Neuronal stem cell (in vitro differentiated cells): ENCODE measurements around the gene INKA2.

Experiments used
- DNase-seq: peaks from one replicate; pipeline ENCODE4 v3.0.0-alpha.2; 2013; ENCODE audit warnings: low spot score
- H2AFZ ChIP-seq: one replicate; pipeline ENCODE4 v1.6.1; 2013; ENCODE audit warnings: mild to moderate bottlenecking, low read length, inconsistent platforms
- H2AK5ac ChIP-seq: 2 replicates; pipeline ENCODE4 v1.6.1; 2013; ENCODE audit warnings: low read depth, mild to moderate bottlenecking, inconsistent platforms, low read length, moderate library complexity, mixed read lengths
- H2BK120ac ChIP-seq: 2 replicates; pipeline ENCODE4 v1.6.1; 2013; ENCODE audit warnings: low read depth, mild to moderate bottlenecking, inconsistent platforms, low read length, moderate library complexity, mixed read lengths
- H2BK12ac ChIP-seq: one replicate; pipeline ENCODE4 v1.6.1; 2013; ENCODE audit warnings: low read length, inconsistent platforms
- H2BK15ac ChIP-seq: 2 replicates; pipeline ENCODE4 v1.6.1; 2013; ENCODE audit warnings: mild to moderate bottlenecking, low read length, inconsistent platforms, mixed read lengths
- H2BK5ac ChIP-seq: one replicate; pipeline ENCODE4 v1.6.1; 2013; ENCODE audit warnings: inconsistent platforms, mild to moderate bottlenecking, low read length, moderate library complexity
- H3K14ac ChIP-seq: one replicate; pipeline ENCODE4 v1.6.1; 2013; ENCODE audit warnings: low read length, inconsistent platforms
- H3K18ac ChIP-seq: 2 replicates; pipeline ENCODE4 v1.6.1; 2013; ENCODE audit warnings: low read length, inconsistent platforms
- H3K23ac ChIP-seq: 2 replicates; pipeline ENCODE4 v1.6.1; 2013; ENCODE audit warnings: low read depth, mild to moderate bottlenecking, mixed read lengths, low read length, inconsistent platforms; ENCODE audit not compliant: poor library complexity
- H3K27ac ChIP-seq: replicated peaks from 3 replicates; pipeline ENCODE4 v1.5.1; 2013; ENCODE audit warnings: low read length, inconsistent platforms
- H3K27me3 ChIP-seq, 3 experiments: 2 replicates each; pipeline ENCODE4 v1.6.1; 2013; ENCODE audit warnings: low read length in 3 of 3, mild to moderate bottlenecking in 2 of 3, inconsistent platforms in 1 of 3, low read depth in 1 of 3, mixed read lengths in 1 of 3, moderate library complexity in 1 of 3; ENCODE audit not compliant: control insufficient read depth in 3 of 3, insufficient read depth in 3 of 3
- H3K36me3 ChIP-seq, 2 donors: replicated peaks in 1 of 2; 2 replicates each; pipeline ENCODE4 v1.6.1; 2013; ENCODE audit warnings: low read length in 2 of 2; ENCODE audit not compliant: control insufficient read depth in 2 of 2, insufficient read depth in 2 of 2
- H3K4ac ChIP-seq: 2 replicates; pipeline ENCODE4 v1.6.1; 2013; ENCODE audit warnings: inconsistent platforms, mild to moderate bottlenecking, low read length, moderate library complexity
- H3K4me1 ChIP-seq, 2 donors: 1 replicate in 1 of 2; 2 replicates in 1 of 2; pipeline ENCODE4 v1.6.1; 2013; ENCODE audit warnings: low read length in 2 of 2, low read depth in 1 of 2; ENCODE audit not compliant: control insufficient read depth in 2 of 2, insufficient read depth in 1 of 2
- H3K4me2 ChIP-seq: one replicate; pipeline ENCODE4 v1.6.1; 2013; ENCODE audit warnings: mild to moderate bottlenecking, low read length, inconsistent platforms; ENCODE audit not compliant: insufficient read depth, poor library complexity, severe bottlenecking
- H3K4me3 ChIP-seq, 2 donors: 2 replicates each; pipeline ENCODE4 v1.5.1; 2013; ENCODE audit warnings: low read length in 2 of 2, mild to moderate bottlenecking in 2 of 2, inconsistent platforms in 1 of 2, moderate library complexity in 1 of 2
- H3K79me1 ChIP-seq: one replicate; pipeline ENCODE4 v1.6.1; 2013; ENCODE audit warnings: low read depth, mild to moderate bottlenecking, inconsistent platforms, low read length, moderate library complexity
- H3K9ac ChIP-seq: one replicate; pipeline ENCODE4 v1.6.1; 2013; ENCODE audit warnings: mild to moderate bottlenecking, low read depth, low read length, inconsistent platforms; ENCODE audit not compliant: poor library complexity
- H3K9me3 ChIP-seq, 2 donors: replicated peaks in 1 of 2; 2 replicates each; pipeline versions ENCODE3 to v1.6.1; 2013; ENCODE audit warnings: low read length in 2 of 2, mild to moderate bottlenecking in 2 of 2, inconsistent platforms in 1 of 2, low read depth in 1 of 2, mixed read lengths in 1 of 2, moderate library complexity in 1 of 2; ENCODE audit not compliant: control insufficient read depth in 2 of 2, insufficient read depth in 1 of 2
- H4K8ac ChIP-seq: one replicate; pipeline ENCODE4 v1.6.1; 2013; ENCODE audit warnings: low read depth, mild to moderate bottlenecking, inconsistent platforms, low read length, moderate library complexity
- H4K91ac ChIP-seq: one replicate; pipeline ENCODE4 v1.6.1; 2013; ENCODE audit warnings: low read length, low read depth, mild to moderate bottlenecking, inconsistent platforms; ENCODE audit not compliant: poor library complexity
- whole genome bisulfite sequencing, 2 donors: extraction: QIAGEN DNeasy Blood & Tissue Kit; methylation state at CpG; one replicate each; pipeline ENCODE4 v1.1.7; 2013; ENCODE audit warnings: missing lambda C conversion rate in 2 of 2, mixed read lengths in 1 of 2; ENCODE audit not compliant: insufficient read length in 2 of 2, insufficient replicate concordance in 1 of 2; ENCODE audit errors: extremely low coverage in 2 of 2; 5-methylcytosine and 5-hydroxymethylcytosine counted together

The INKA2 gene

DNA sequence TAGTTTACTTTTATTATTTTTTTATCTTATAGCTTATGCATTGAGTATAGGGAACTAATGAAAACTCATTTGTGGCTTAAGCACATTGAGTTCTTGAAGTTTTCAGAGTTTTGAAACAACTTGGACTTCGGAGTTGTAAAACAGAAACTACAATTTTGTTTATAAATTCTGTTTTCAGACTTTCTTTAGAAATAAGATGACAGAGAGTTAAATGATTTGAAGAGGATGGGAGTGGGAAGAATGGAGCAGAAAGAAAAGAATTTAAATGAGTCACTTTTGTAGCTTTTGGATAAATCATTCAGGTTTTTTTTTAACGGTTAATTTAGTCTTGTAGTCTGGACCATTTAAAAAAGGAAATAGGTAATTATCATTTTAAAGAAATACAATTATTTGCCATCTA is 32.3 kb downstream of the INKA2 start:
- Histone ChIP-seq H2BK15ac (no peak overlapping the region), H2AFZ (no peak overlapping the region), H2BK120ac (no peak overlapping the region), H4K8ac (no peak overlapping the region), H3K14ac (no peak overlapping the region), H2AK5ac (no peak overlapping the region), H3K4me1 (no peaks in the 10 kb centered on the region), H3K27me3 (no peaks in the 10 kb centered on the region), H3K36me3 (peaks cover 6 to 84% of the 10 kb centered on the region in 2 donors), H3K79me1 (no peaks in the 10 kb centered on the region), H3K23ac (no peak overlapping the region), H3K4ac (no peak overlapping the region), H3K4me3 (no peak overlapping the region), H3K9me3 (no peaks in the 10 kb centered on the region), H2BK12ac (no peak overlapping the region), H2BK5ac (no peak overlapping the region), H3K9ac (no peak overlapping the region), H4K91ac (no peak overlapping the region), H3K18ac (no peak overlapping the region), H3K4me2 (no peak overlapping the region), H3K27ac (no peak overlapping the region)
- WGBS, 2 donors = no CpG with 5 or more reads among the region's 2 CpGs
- DNase-seq = no peak

GRCh38 chr1:111705841-111706240 is 33.4 kb downstream of the INKA2 start:
- Histone ChIP-seq H4K8ac (no peak overlapping the region), H3K9ac (no peak overlapping the region), H3K18ac (no peak overlapping the region), H2BK5ac (no peak overlapping the region), H2AK5ac (no peak overlapping the region), H3K23ac (no peak overlapping the region), H3K4ac (no peak overlapping the region), H3K79me1 (no peaks in the 10 kb centered on the region), H2BK15ac (no peak overlapping the region), H3K4me1 (no peaks in the 10 kb centered on the region), H2BK120ac (no peak overlapping the region), H3K27ac (no peak overlapping the region), H3K4me2 (no peak overlapping the region), H3K36me3 (peaks cover 6 to 86% of the 10 kb centered on the region in 2 donors), H3K27me3 (no peaks in the 10 kb centered on the region), H3K14ac (no peak overlapping the region), H3K9me3 (no peaks in the 10 kb centered on the region), H2AFZ (no peak overlapping the region), H2BK12ac (no peak overlapping the region), H3K4me3 (no peak overlapping the region), H4K91ac (no peak overlapping the region)
- DNase-seq = no peak
- no CpG with 5 or more reads among the region's 3 CpGs for WGBS, 2 donors

- no peak overlapping the region for H3K4me2 ChIP-seq
- H4K8ac ChIP-seq = no peak overlapping the region
- no peak overlapping the region for H2BK15ac ChIP-seq
- no peaks in the 10 kb centered on the region for H3K4me1 ChIP-seq
- H2BK120ac ChIP-seq = no peak overlapping the region
- no peak overlapping the region for H3K14ac ChIP-seq
- no peak overlapping the region for H3K18ac ChIP-seq
- H2AFZ ChIP-seq = no peak overlapping the region
- H2AK5ac ChIP-seq = no peak overlapping the region
- H3K36me3 ChIP-seq = peaks cover 9 to 94% of the 10 kb centered on the region in 2 donors
- H2BK12ac ChIP-seq = no peak overlapping the region
- H3K9me3 ChIP-seq = no peaks in the 10 kb centered on the region
- no peaks in the 10 kb centered on the region for H3K79me1 ChIP-seq
- no peak overlapping the region for H3K27ac ChIP-seq
- H2BK5ac ChIP-seq = no peak overlapping the region
- H3K23ac ChIP-seq = no peak overlapping the region
- H4K91ac ChIP-seq = no peak overlapping the region
- no peak for DNase-seq
- H3K9ac ChIP-seq = no peak overlapping the region
- no peak overlapping the region for H3K4me3 ChIP-seq
- H3K4ac ChIP-seq = no peak overlapping the region
- H3K27me3 ChIP-seq = no peaks in the 10 kb centered on the region
Observed at GRCh38 chr1:111704776-111705175, 34.4 kb downstream of the INKA2 start.

- Histone ChIP-seq H3K9ac (no peak overlapping the region), H3K4ac (no peak overlapping the region), H3K23ac (no peak overlapping the region), H3K9me3 (no peaks in the 10 kb centered on the region), H2AK5ac (no peak overlapping the region), H3K36me3 (peaks cover 9 to 98% of the 10 kb centered on the region in 2 donors), H2AFZ (no peak overlapping the region), H3K79me1 (no peaks in the 10 kb centered on the region), H3K4me2 (no peak overlapping the region), H4K91ac (no peak overlapping the region), H3K4me1 (no peaks in the 10 kb centered on the region), H3K27me3 (no peaks in the 10 kb centered on the region), H3K14ac (no peak overlapping the region), H3K18ac (no peak overlapping the region), H2BK120ac (no peak overlapping the region), H2BK15ac (no peak overlapping the region), H4K8ac (no peak overlapping the region), H3K4me3 (no peak overlapping the region), H3K27ac (no peak overlapping the region), H2BK5ac (no peak overlapping the region), H2BK12ac (no peak overlapping the region)
- no peak for DNase-seq
- no CpG with 5 or more reads among the region's 2 CpGs for WGBS, 2 donors
Observed at GRCh38 chr1:111704240-111704639, 35.0 kb downstream of the INKA2 start.
